ENCODE results near the gene SMTN.

DNA sequence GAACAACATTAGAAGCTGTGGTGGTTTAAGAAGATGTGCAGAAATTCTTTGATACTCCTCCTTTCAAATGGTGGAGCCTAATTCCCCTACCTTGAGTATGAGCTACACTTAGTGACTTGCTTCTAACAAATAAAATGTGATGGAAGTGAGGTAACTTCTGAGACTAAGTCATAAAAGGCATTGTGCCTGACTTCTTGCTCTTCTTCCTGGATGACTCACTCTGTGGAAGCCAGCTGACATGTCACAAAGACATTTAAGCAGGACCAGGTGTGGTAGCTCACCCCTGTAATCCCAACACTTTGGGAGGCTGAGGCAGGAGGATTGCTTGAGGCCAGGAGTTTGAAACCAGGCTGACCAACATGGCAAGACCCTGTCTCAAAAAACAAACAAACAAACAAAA, 63.1 kb downstream of the SMTN start:
- TF ChIP-seq, protein P1, sequence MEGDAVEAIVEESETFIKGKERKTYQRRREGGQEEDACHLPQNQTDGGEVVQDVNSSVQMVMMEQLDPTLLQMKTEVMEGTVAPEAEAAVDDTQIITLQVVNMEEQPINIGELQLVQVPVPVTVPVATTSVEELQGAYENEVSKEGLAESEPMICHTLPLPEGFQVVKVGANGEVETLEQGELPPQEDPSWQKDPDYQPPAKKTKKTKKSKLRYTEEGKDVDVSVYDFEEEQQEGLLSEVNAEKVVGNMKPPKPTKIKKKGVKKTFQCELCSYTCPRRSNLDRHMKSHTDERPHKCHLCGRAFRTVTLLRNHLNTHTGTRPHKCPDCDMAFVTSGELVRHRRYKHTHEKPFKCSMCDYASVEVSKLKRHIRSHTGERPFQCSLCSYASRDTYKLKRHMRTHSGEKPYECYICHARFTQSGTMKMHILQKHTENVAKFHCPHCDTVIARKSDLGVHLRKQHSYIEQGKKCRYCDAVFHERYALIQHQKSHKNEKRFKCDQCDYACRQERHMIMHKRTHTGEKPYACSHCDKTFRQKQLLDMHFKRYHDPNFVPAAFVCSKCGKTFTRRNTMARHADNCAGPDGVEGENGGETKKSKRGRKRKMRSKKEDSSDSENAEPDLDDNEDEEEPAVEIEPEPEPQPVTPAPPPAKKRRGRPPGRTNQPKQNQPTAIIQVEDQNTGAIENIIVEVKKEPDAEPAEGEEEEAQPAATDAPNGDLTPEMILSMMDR (IDR thresholded peaks at IDR 0.05; ENCODE audit: low read depth, low read length, missing input control) = no peak
- TF ChIP-seq RXRA (IDR thresholded peaks at IDR 0.05) (no peak), JUND (IDR thresholded peaks at IDR 0.05) (no peak), HNF4G (IDR thresholded peaks at IDR 0.05) (no peak), RAD21 (IDR thresholded peaks at IDR 0.05) (no peak), YY1 (IDR thresholded peaks at IDR 0.05) (no peak), FOXA1 (IDR thresholded peaks at IDR 0.05) (no peak), SP1 (IDR thresholded peaks at IDR 0.05) (no peak), TAF1 (conservative IDR thresholded peaks at IDR 0.05) (no peak), NR2F2 (IDR thresholded peaks at IDR 0.05) (no peak), HNF4A (conservative IDR thresholded peaks at IDR 0.05) (no peak)
- TF ChIP-seq, protein P2, sequence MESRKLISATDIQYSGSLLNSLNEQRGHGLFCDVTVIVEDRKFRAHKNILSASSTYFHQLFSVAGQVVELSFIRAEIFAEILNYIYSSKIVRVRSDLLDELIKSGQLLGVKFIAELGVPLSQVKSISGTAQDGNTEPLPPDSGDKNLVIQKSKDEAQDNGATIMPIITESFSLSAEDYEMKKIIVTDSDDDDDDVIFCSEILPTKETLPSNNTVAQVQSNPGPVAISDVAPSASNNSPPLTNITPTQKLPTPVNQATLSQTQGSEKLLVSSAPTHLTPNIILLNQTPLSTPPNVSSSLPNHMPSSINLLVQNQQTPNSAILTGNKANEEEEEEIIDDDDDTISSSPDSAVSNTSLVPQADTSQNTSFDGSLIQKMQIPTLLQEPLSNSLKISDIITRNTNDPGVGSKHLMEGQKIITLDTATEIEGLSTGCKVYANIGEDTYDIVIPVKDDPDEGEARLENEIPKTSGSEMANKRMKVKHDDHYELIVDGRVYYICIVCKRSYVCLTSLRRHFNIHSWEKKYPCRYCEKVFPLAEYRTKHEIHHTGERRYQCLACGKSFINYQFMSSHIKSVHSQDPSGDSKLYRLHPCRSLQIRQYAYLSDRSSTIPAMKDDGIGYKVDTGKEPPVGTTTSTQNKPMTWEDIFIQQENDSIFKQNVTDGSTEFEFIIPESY (IDR thresholded peaks at IDR 0.05) = no peak
- TF ChIP-seq, protein P3, sequence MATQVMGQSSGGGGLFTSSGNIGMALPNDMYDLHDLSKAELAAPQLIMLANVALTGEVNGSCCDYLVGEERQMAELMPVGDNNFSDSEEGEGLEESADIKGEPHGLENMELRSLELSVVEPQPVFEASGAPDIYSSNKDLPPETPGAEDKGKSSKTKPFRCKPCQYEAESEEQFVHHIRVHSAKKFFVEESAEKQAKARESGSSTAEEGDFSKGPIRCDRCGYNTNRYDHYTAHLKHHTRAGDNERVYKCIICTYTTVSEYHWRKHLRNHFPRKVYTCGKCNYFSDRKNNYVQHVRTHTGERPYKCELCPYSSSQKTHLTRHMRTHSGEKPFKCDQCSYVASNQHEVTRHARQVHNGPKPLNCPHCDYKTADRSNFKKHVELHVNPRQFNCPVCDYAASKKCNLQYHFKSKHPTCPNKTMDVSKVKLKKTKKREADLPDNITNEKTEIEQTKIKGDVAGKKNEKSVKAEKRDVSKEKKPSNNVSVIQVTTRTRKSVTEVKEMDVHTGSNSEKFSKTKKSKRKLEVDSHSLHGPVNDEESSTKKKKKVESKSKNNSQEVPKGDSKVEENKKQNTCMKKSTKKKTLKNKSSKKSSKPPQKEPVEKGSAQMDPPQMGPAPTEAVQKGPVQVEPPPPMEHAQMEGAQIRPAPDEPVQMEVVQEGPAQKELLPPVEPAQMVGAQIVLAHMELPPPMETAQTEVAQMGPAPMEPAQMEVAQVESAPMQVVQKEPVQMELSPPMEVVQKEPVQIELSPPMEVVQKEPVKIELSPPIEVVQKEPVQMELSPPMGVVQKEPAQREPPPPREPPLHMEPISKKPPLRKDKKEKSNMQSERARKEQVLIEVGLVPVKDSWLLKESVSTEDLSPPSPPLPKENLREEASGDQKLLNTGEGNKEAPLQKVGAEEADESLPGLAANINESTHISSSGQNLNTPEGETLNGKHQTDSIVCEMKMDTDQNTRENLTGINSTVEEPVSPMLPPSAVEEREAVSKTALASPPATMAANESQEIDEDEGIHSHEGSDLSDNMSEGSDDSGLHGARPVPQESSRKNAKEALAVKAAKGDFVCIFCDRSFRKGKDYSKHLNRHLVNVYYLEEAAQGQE (IDR thresholded peaks at IDR 0.05) = no peak
- TF ChIP-seq, protein P4, sequence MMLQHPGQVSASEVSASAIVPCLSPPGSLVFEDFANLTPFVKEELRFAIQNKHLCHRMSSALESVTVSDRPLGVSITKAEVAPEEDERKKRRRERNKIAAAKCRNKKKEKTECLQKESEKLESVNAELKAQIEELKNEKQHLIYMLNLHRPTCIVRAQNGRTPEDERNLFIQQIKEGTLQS (IDR thresholded peaks at IDR 0.05) = no peak

Measured in liver (tissue), 3 donors.